GM12801 (cell line): ENCODE measurements around the gene FAM174A.

ENCODE experiments used
- TF ChIP-seq, protein P1 (sequence below): IDR thresholded peaks from one replicate; pipeline ENCODE4 v1.5.1; 2011; ENCODE audit warnings: control low read depth; ENCODE audit not compliant: insufficient read length; ENCODE audit errors: extremely low read depth

Gene FAM174A

GRCh38 chr5:100600298-100600994, 65.3 kb downstream of the FAM174A start:
- TF ChIP-seq, protein P1, sequence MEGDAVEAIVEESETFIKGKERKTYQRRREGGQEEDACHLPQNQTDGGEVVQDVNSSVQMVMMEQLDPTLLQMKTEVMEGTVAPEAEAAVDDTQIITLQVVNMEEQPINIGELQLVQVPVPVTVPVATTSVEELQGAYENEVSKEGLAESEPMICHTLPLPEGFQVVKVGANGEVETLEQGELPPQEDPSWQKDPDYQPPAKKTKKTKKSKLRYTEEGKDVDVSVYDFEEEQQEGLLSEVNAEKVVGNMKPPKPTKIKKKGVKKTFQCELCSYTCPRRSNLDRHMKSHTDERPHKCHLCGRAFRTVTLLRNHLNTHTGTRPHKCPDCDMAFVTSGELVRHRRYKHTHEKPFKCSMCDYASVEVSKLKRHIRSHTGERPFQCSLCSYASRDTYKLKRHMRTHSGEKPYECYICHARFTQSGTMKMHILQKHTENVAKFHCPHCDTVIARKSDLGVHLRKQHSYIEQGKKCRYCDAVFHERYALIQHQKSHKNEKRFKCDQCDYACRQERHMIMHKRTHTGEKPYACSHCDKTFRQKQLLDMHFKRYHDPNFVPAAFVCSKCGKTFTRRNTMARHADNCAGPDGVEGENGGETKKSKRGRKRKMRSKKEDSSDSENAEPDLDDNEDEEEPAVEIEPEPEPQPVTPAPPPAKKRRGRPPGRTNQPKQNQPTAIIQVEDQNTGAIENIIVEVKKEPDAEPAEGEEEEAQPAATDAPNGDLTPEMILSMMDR = no peak

GRCh38 chr5:100603141-100603540, 68.0 kb downstream of the FAM174A start:
- TF ChIP-seq, protein P1 = no peak

- TF ChIP-seq, protein P1 = no peak
These were observed 74.4 kb downstream of the FAM174A start for GRCh38 chr5:100609594-100609993.

DNA sequence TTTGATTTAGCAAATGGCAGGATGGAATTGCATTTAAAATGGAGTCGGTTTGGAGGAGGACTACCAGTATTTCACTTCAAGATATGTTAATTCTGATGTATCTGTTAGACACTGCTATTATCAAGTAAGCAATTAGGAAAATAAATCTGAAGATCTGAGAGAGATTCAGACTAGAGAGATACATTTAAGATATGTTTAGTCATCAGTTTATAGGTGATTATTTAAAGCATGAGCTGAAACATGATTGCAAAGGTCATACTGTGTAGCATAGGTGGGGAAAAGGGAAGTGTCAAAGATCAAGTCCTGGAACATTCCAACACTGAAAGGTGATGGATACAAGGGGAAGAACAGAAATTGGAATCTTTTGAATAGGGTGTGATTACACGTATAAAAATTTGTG, 79.1 kb downstream of the FAM174A start:
- TF ChIP-seq, protein P1 = no peak

- TF ChIP-seq, protein P1 = no peak
These were observed 80.2 kb downstream of the FAM174A start for GRCh38 chr5:100615362-100615761.

DNA sequence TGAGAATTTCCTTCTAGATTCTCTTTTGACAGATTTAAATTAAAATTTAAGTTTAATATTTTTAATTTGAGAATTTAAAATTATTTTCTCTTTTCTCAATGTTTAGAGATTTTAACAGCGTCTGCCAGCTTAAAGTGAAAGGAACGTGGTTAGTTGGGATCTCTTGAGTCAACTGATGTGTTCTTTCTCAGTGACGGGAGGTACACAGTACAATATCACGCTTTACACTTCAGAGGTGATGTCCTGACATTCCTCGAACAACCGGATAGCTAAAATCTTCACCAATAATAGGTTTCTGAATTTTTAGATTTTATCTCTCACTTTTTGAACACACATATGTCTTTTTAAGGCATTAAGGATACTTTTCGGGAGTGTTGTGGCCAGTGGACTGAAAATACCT, 81.1 kb downstream of the FAM174A start:
- TF ChIP-seq, protein P1 = no peak

- TF ChIP-seq, protein P1 = no peak
These were observed 81.8 kb downstream of the FAM174A start for GRCh38 chr5:100616981-100617380.
